Right cardiac atrium (tissue), 5 donors: ENCODE results near the gene PDE11A. TPM values are rescaled to one million over a fixed set of nuclear protein-coding genes. Genes with fewer than 3 reads are reported as not detected.

Source experiments
- polyA plus RNA-seq: library from polyadenylated mRNA; stranded (reverse); fragments of 200-250 nt; gene quantifications from one replicate; pipeline ENCODE4 v1.2.3, GENCODE V29; 2013
- total RNA-seq, 4 donors: library from RNA; stranded (reverse); fragmentation: NEBNext Ultra II Directional; extraction: Animal tissue kit (Norgen Biotek cat#: 25700); gene quantifications; one replicate each; pipeline ENCODE4 v1.2.1, GENCODE V29; 2021
- donor health status: healthy with polysubstance abuse.
- donor health status: DM: no; HTN: yes; CAD: no.
- donor health status: DM: no; HTN: no; CAD: no.
- donor health status: DM: no; HTN: yes; CAD: no; lungs with severe emphysema.
- donor health status: DM: yes; HTN: yes; CAD: no.

Gene PDE11A
- total and polyA plus RNA-seq, 5 donors = 0.08 to 0.63 (median 0.18) TPM

Other genes with a start within 250 kb of the PDE11A start
- 1 to 10 TPM; 8.1 to 9.9 (median 8.6) TPM for gene RBM45, start 39.7 kb upstream of the PDE11A start, total RNA-seq
- 7.8 TPM for gene RBM45, start 39.7 kb upstream of the PDE11A start, polyA plus RNA-seq
- 1 to 10 TPM; 6.4 to 8.2 (median 7.4) TPM for gene OSBPL6, start 121.7 kb upstream of the PDE11A start, total RNA-seq
- 2.3 TPM for gene OSBPL6, start 121.7 kb upstream of the PDE11A start, polyA plus RNA-seq